SU-DHL-6 (cell line): ENCODE results near the gene DTX1.

Experiments used
- H2AFZ ChIP-seq: fragments of 200-600 bp; sonication (generic); 2 replicates; pipeline ENCODE4 v1.6.1; 2014; ENCODE audit warnings: low read depth, mild to moderate bottlenecking, moderate library complexity, mixed read lengths, antibody characterized with exemption, low read length; ENCODE audit not compliant: severe bottlenecking
- H3F3A ChIP-seq: fragments of 200-600 bp; shearing (Covaris generic); 2 replicates; pipeline ENCODE4 v1.6.0; 2016; ENCODE audit warnings: antibody characterized with exemption, mild to moderate bottlenecking; ENCODE audit not compliant: insufficient read depth
- H3K27ac ChIP-seq: fragments of 200-600 bp; sonication (generic); 2 replicates; pipeline ENCODE4 v1.5.1; 2016; ENCODE audit warnings: low read depth, mild to moderate bottlenecking, low read length, moderate library complexity, mixed read lengths
- H3K27me3 ChIP-seq: fragments of 200-600 bp; sonication (generic), shearing (Covaris generic); 2 replicates; pipeline ENCODE4 v1.6.0; 2014; ENCODE audit warnings: mild to moderate bottlenecking, low read length
- H3K36me3 ChIP-seq: fragments of 200-600 bp; sonication (generic); 2 replicates; pipeline ENCODE4 v1.6.1; 2014; ENCODE audit warnings: mild to moderate bottlenecking, low read length, mixed read lengths
- H3K4me2 ChIP-seq: fragments of 300-600, 200-600 bp; shearing (Covaris generic), sonication (generic); 2 replicates; pipeline ENCODE4 v1.6.0; 2014; ENCODE audit warnings: low read length, low read depth, mild to moderate bottlenecking; ENCODE audit not compliant: poor library complexity, severe bottlenecking
- H3K4me3 ChIP-seq: fragments of 200-600 bp; sonication (generic); 2 replicates; pipeline ENCODE4 v1.5.1; 2014; ENCODE audit warnings: antibody characterized with exemption, low read length, mild to moderate bottlenecking, mixed read lengths; ENCODE audit not compliant: insufficient read depth, poor library complexity, severe bottlenecking
- H3K79me2 ChIP-seq: fragments of 200-600 bp; sonication (generic); 2 replicates; pipeline ENCODE4 v1.6.1; 2014; ENCODE audit warnings: mild to moderate bottlenecking, low read length, moderate library complexity; ENCODE audit not compliant: insufficient read depth
- H3K9ac ChIP-seq: fragments of 200-600 bp; sonication (generic); 2 replicates; pipeline ENCODE4 v1.7.0; 2014; ENCODE audit warnings: mild to moderate bottlenecking, low read length
- H3K9me2 ChIP-seq: fragments of 200-600 bp; sonication (generic); replicated peaks from 2 replicates; pipeline ENCODE4 v1.6.1; 2014; ENCODE audit warnings: low read length; ENCODE audit not compliant: insufficient read depth
- H3K9me3 ChIP-seq: fragments of 200-600 bp; sonication (generic); 2 replicates; pipeline ENCODE4 v1.6.1; 2014; ENCODE audit warnings: low read length, mixed read lengths; ENCODE audit not compliant: insufficient read depth
- H4K20me1 ChIP-seq: fragments of 200-600 bp; sonication (generic); 2 replicates; pipeline ENCODE4 v1.6.1; 2014; ENCODE audit warnings: low read depth, mild to moderate bottlenecking, antibody characterized with exemption, low read length, moderate library complexity, mixed read lengths
- CTCF ChIP-seq: fragments of 200-600 bp; sonication (generic); IDR thresholded peaks from one replicate; pipeline ENCODE4 v1.5.1; 2017; ENCODE audit warnings: antibody characterized with exemption, mild to moderate bottlenecking, low read length, moderate library complexity; ENCODE audit not compliant: insufficient read depth, poor library complexity, severe bottlenecking
- EZH2phosphoT487 ChIP-seq: fragments of 200-600 bp; sonication (generic), shearing (Covaris generic); conservative IDR thresholded peaks from 2 replicates; pipeline ENCODE4 v1.6.1; 2018; ENCODE audit warnings: mild to moderate bottlenecking, antibody characterized with exemption, low read length, moderate library complexity, mixed read lengths

DTX1 gene

GRCh38 chr12:113101751-113102150, 45.2 kb downstream of the DTX1 start:
- Histone ChIP-seq H3F3A (peaks cover 67% of the 10 kb centered on the region), H3K9ac (no peak overlapping the region), H4K20me1 (no peaks in the 10 kb centered on the region), H3K9me2 (no peaks in the 10 kb centered on the region), H3K27me3 (no peaks in the 10 kb centered on the region), H3K27ac (peak overlapping the region; percentile 74), H3K36me3 (no peaks in the 10 kb centered on the region), H3K79me2 (peaks cover 4% of the 10 kb centered on the region; the same call in 1 of the 2 replicates), H3K4me2 (no peak overlapping the region), H2AFZ (no peak overlapping the region), H3K4me3 (no peak overlapping the region), H3K9me3 (no peaks in the 10 kb centered on the region)
- no peak for TF ChIP-seq EZH2phosphoT487
- no peak for TF ChIP-seq CTCF

GRCh38 chr12:113102811-113103210, 46.3 kb downstream of the DTX1 start:
- Histone ChIP-seq H4K20me1 (no peaks in the 10 kb centered on the region), H3K27me3 (no peaks in the 10 kb centered on the region), H3F3A (peaks cover 57% of the 10 kb centered on the region), H2AFZ (no peak overlapping the region), H3K27ac (peak overlapping the region; percentile 74), H3K79me2 (peaks cover 4% of the 10 kb centered on the region; the same call in 1 of the 2 replicates), H3K4me3 (no peak overlapping the region), H3K9ac (no peak overlapping the region; the same call in 1 of the 2 replicates), H3K9me2 (no peaks in the 10 kb centered on the region), H3K9me3 (no peaks in the 10 kb centered on the region), H3K36me3 (no peaks in the 10 kb centered on the region), H3K4me2 (peak overlapping the region; percentile 18)
- no peak for TF ChIP-seq CTCF
- TF ChIP-seq EZH2phosphoT487, result no peak

GRCh38 chr12:113103756-113104450, 47.4 kb downstream of the DTX1 start:
- peak overlapping the region; percentile 59 for H3K4me3 ChIP-seq

More at GRCh38 chr12:113103756-113104450, 47.4 kb downstream of the DTX1 start:
- Histone ChIP-seq H3F3A (peaks cover 46% of the 10 kb centered on the region), H3K9me3 (no peaks in the 10 kb centered on the region), H3K79me2 (peaks cover 4% of the 10 kb centered on the region; the same call in 1 of the 2 replicates), H3K9me2 (no peaks in the 10 kb centered on the region), H3K36me3 (no peaks in the 10 kb centered on the region), H3K27me3 (no peaks in the 10 kb centered on the region), H2AFZ (peak overlapping the region; percentile 74), H3K9ac (peak overlapping the region; percentile 67), H4K20me1 (no peaks in the 10 kb centered on the region), H3K4me2 (peak overlapping the region; percentile 92), H3K27ac (peak overlapping the region; percentile 76)
- no peak for TF ChIP-seq EZH2phosphoT487
- TF ChIP-seq CTCF, result peak; percentile 45
